Neural progenitor cell (in vitro differentiated cells): ENCODE measurements around the gene GHRH.

Experiments used
- CTCF ChIP-seq: fragments of 200-600 bp; sonication (generic); IDR thresholded peaks from 2 replicates; pipeline ENCODE4 v1.5.1; 2017; ENCODE audit warnings: antibody characterized with exemption, mild to moderate bottlenecking
- EZH2phosphoT487 ChIP-seq: fragments of 200-600 bp; sonication (generic); IDR thresholded peaks from 2 replicates; pipeline ENCODE4 v1.6.1; 2017; ENCODE audit warnings: antibody characterized with exemption

- no peak for TF ChIP-seq EZH2phosphoT487
- TF ChIP-seq CTCF: no peak
Observed at GRCh38 chr20:37233548-37234253, 27.9 kb downstream of the GHRH start.
